Measurements from ENCODE around the gene YTHDF2. TPM values are rescaled to one million over a fixed set of nuclear protein-coding genes. Genes with fewer than 3 reads are reported as not detected.
"Not testable (repeated sequence)": the region's sequence is repeated elsewhere in the genome, so short reads cannot be mapped to it uniquely, and the experiment has no call there.

Gene YTHDF2
- total and polyA plus RNA-seq, 2 of the 13 experiments (the other 11 are each of a cell fraction or from before 2014, with no cell fraction given), result 48.4 to 59.6 TPM

- peak; percentile 62; the same call in 1 of the 2 replicates for TF ChIP-seq TFDP1 (CRISPR knock-in tag; IDR thresholded peaks at IDR 0.05; ENCODE audit: borderline replicate concordance)
- 0 out of 2 replicates have a peak, but pooled peaks have one; percentile 33 for TF ChIP-seq TFDP2 (CRISPR knock-in tag; IDR thresholded peaks at IDR 0.05)
- peak; percentile 68; the same call in 1 of the 2 replicates for TF ChIP-seq BATF2 (CRISPR knock-in tag; IDR thresholded peaks at IDR 0.05)
These were observed 53.8 kb downstream of the YTHDF2 start (continued) for GRCh38 chr1:28790377-28791035.

- peaks cover 2 to 11% of the 10 kb centered on the region in 2 experiments; a peak in 2 of 5 replicates for H3K27me3 ChIP-seq (ENCODE audit: control insufficient read depth in 1 of 2, insufficient read depth in 2 of 2, low read length in 2 of 2)
- H2AFZ ChIP-seq (ENCODE audit: low read length); H3K27ac ChIP-seq (ENCODE audit: extremely low read length, insufficient read depth, low read length); H3K4me3 ChIP-seq (replicated peaks in 1 of 3; ENCODE audit: insufficient read depth in 1 of 3, low read depth in 2 of 3, low read length in 3 of 3); POLR2A ChIA-PET; H4K20me1 ChIP-seq (ENCODE audit: insufficient read depth, low read length); H3K79me2 ChIP-seq (ENCODE audit: insufficient read depth, low read length); ATAC-seq; intact Hi-C loops (cut with micrococcal nuclease; ENCODE audit: unreplicated experiment); H3K9ac ChIP-seq (ENCODE audit: insufficient read depth, low read depth, low read length); CTCF ChIA-PET (ENCODE audit: low intra/inter-chr PET ratio, low total read pairs); BruUV-seq (replicated peaks); FAIRE-seq; H3K36me3 ChIP-seq (replicated peaks in 1 of 2; ENCODE audit: control insufficient read depth in 1 of 2, insufficient read depth in 2 of 2, low read length in 2 of 2); H3K4me2 ChIP-seq (ENCODE audit: low read depth, low read length); DNase-seq (ENCODE audit: low spot score); H3K9me3 ChIP-seq (ENCODE audit: low read length): not testable (repeated sequence)
- H3K4me1 ChIP-seq (ENCODE audit: insufficient read depth, low read length), result peaks cover 16% of the 10 kb centered on the region
- peak; percentile 54; the same call in 1 of the 2 replicates for TF ChIP-seq ZNF121 (CRISPR knock-in tag; IDR thresholded peaks at IDR 0.05)
- 53% methylated on average over 2 of the region's 2 CpGs for WGBS (ENCODE audit: low lambda C conversion rate)
- in situ Hi-C loops (cut with HindIII; ENCODE audit: extremely low pct_ligation_motif_present, low pct_unique_long_range_greater_than_20kb), result loop anchor here (25.0 kb wide), 1 partner anchor 245 kb away; no protein-coding TSS in a partner anchor
These were observed 55.2 kb downstream of the YTHDF2 start for GRCh38 chr1:28791929-28792328.

All from HepG2 (cell line).